Astrocyte (in vitro differentiated cells and primary cell): ENCODE data around the gene ALDH3B2. TPM values are rescaled to one million over a fixed set of nuclear protein-coding genes. Genes with fewer than 3 reads are reported as not detected.

ENCODE experiments used
- DNase-seq: peaks from one replicate; pipeline ENCODE4 v3.0.0-alpha.2; 2010; ENCODE audit warnings: low read depth
- FAIRE-seq: peaks from 2 replicates; lab custom pipeline; 2011; peaks lifted over from hg19 to GRCh38; lab: Jason Lieb, UNC
- H2AFZ ChIP-seq: 2 replicates; pipeline ENCODE4 v1.6.0; 2012; ENCODE audit warnings: low read depth, low read length, inconsistent platforms
- H3K27ac ChIP-seq: 2 replicates; pipeline ENCODE4 v1.5.1; 2011; ENCODE audit warnings: low read depth, low read length, inconsistent platforms
- H3K27me3 ChIP-seq: 2 replicates; pipeline ENCODE4 v1.6.0; 2011; ENCODE audit warnings: low read length, inconsistent platforms; ENCODE audit not compliant: insufficient read depth
- H3K36me3 ChIP-seq: 2 replicates; pipeline ENCODE4 v1.5.1; 2011; ENCODE audit warnings: low read length, inconsistent platforms; ENCODE audit not compliant: insufficient read depth
- H3K4me1 ChIP-seq: 2 replicates; pipeline ENCODE4 v1.5.1; 2011; ENCODE audit warnings: low read length, inconsistent platforms; ENCODE audit not compliant: insufficient read depth
- H3K4me2 ChIP-seq: 2 replicates; pipeline ENCODE4 v1.6.0; 2012; ENCODE audit warnings: low read length, inconsistent platforms
- H3K4me3 ChIP-seq: 2 replicates; pipeline ENCODE4 v1.5.1; 2011; ENCODE audit warnings: low read depth, mild to moderate bottlenecking, low read length, inconsistent platforms; ENCODE audit not compliant: insufficient read depth
- H3K79me2 ChIP-seq: 2 replicates; pipeline ENCODE4 v1.6.0; 2012; ENCODE audit warnings: mild to moderate bottlenecking, low read length, inconsistent platforms; ENCODE audit not compliant: insufficient read depth
- H3K9ac ChIP-seq: 2 replicates; pipeline ENCODE4 v1.6.0; 2012; ENCODE audit warnings: mild to moderate bottlenecking, low read length, inconsistent platforms
- H3K9me3 ChIP-seq: 2 replicates; pipeline ENCODE4 v1.5.1; 2012; ENCODE audit warnings: low read depth, mild to moderate bottlenecking, low read length, inconsistent platforms; ENCODE audit not compliant: insufficient read depth
- H4K20me1 ChIP-seq: 2 replicates; pipeline ENCODE4 v1.6.0; 2012; ENCODE audit warnings: low read length, inconsistent platforms; ENCODE audit not compliant: insufficient read depth
- H3K27ac Mint-ChIP-seq: one replicate; pipeline ENCODE4 v1.8.0; 2021; ENCODE audit warnings: mild to moderate bottlenecking, mixed read lengths; ENCODE audit not compliant: unreplicated experiment
- H3K27me3 Mint-ChIP-seq: one replicate; pipeline ENCODE4 v1.8.0; 2021; ENCODE audit warnings: low read depth, mixed read lengths; ENCODE audit not compliant: unreplicated experiment
- H3K36me3 Mint-ChIP-seq: one replicate; pipeline ENCODE4 v1.8.0; 2021; ENCODE audit warnings: low read depth, mixed read lengths; ENCODE audit not compliant: unreplicated experiment
- H3K4me1 Mint-ChIP-seq: one replicate; pipeline ENCODE4 v1.8.0; 2021; ENCODE audit warnings: low read depth, mixed read lengths; ENCODE audit not compliant: unreplicated experiment
- H3K4me3 Mint-ChIP-seq: one replicate; pipeline ENCODE4 v1.8.0; 2021; ENCODE audit warnings: mild to moderate bottlenecking, moderate library complexity, mixed read lengths; ENCODE audit not compliant: unreplicated experiment
- H3K9me3 Mint-ChIP-seq: one replicate; pipeline ENCODE4 v1.8.0; 2021; ENCODE audit warnings: mild to moderate bottlenecking, mixed read lengths; ENCODE audit not compliant: unreplicated experiment
- CTCF ChIP-seq: IDR thresholded peaks from 2 replicates; pipeline ENCODE4 v1.5.1; 2011; ENCODE audit warnings: low read depth, mild to moderate bottlenecking, inconsistent platforms, low read length, moderate library complexity; ENCODE audit not compliant: insufficient read depth
- EZH2 ChIP-seq: IDR thresholded peaks from 2 replicates; pipeline ENCODE4 v1.6.1; 2012; ENCODE audit warnings: mild to moderate bottlenecking, low read length, inconsistent platforms; ENCODE audit not compliant: insufficient read depth
- total RNA-seq: library from RNA; stranded (reverse); gene quantifications from 2 replicates; pipeline ENCODE4 v1.2.1, GENCODE V29; 2021

Gene ALDH3B2
- total RNA-seq, 1 donor from 2014 or later = not detected

- no peaks in the 10 kb centered on the region for H3K79me2 ChIP-seq
- no peak for FAIRE-seq
- H3K27me3 ChIP-seq = peaks cover 2% of the 10 kb centered on the region
- H3K4me1 Mint-ChIP-seq = no peaks in the 10 kb centered on the region
- H3K27ac Mint-ChIP-seq = no peak overlapping the region
- no peak overlapping the region for H3K4me2 ChIP-seq
- H4K20me1 ChIP-seq = no peaks in the 10 kb centered on the region
- H3K27ac ChIP-seq = no peak overlapping the region
- H3K36me3 ChIP-seq = no peaks in the 10 kb centered on the region
- no peak for DNase-seq
- TF ChIP-seq CTCF = no peak
- no peak for TF ChIP-seq EZH2
- H2AFZ ChIP-seq = no peak overlapping the region
- H3K27me3 Mint-ChIP-seq = peaks cover 25% of the 10 kb centered on the region
- H3K4me3 Mint-ChIP-seq = no peak overlapping the region
- no peaks in the 10 kb centered on the region for H3K36me3 Mint-ChIP-seq
- no peaks in the 10 kb centered on the region for H3K4me1 ChIP-seq
- no peak overlapping the region for H3K9ac ChIP-seq
- H3K9me3 ChIP-seq = no peaks in the 10 kb centered on the region
- H3K4me3 ChIP-seq = no peak overlapping the region
- peaks cover 8% of the 10 kb centered on the region for H3K9me3 Mint-ChIP-seq
Measured at GRCh38 chr11:67641338-67642172, 32.9 kb downstream of the ALDH3B2 start.

GRCh38 chr11:67640758-67641337 lies 33.6 kb downstream of the ALDH3B2 start:
- Mint-ChIP-seq H3K4me3 (no peak overlapping the region), H3K27ac (no peak overlapping the region), H3K36me3 (no peaks in the 10 kb centered on the region), H3K4me1 (no peaks in the 10 kb centered on the region), H3K9me3 (peaks cover 8% of the 10 kb centered on the region), H3K27me3 (peaks cover 20% of the 10 kb centered on the region)
- Histone ChIP-seq H3K4me1 (no peaks in the 10 kb centered on the region), H3K9me3 (no peaks in the 10 kb centered on the region), H3K27ac (no peak overlapping the region), H3K4me2 (no peak overlapping the region), H2AFZ (no peak overlapping the region), H3K27me3 (peaks cover 2% of the 10 kb centered on the region), H3K9ac (no peak overlapping the region), H4K20me1 (no peaks in the 10 kb centered on the region), H3K79me2 (no peaks in the 10 kb centered on the region), H3K4me3 (no peak overlapping the region), H3K36me3 (no peaks in the 10 kb centered on the region)
- TF ChIP-seq EZH2 (no peak), CTCF (no peak)
- DNase-seq (no peak), FAIRE-seq (no peak)
